GM21381 (cell line): ENCODE measurements around the gene FRAS1.
"Not testable (repeated sequence)": the region's sequence is repeated elsewhere in the genome, so short reads cannot be mapped to it uniquely, and the experiment has no call there.

ENCODE experiments used
- ATAC-seq: cut with Tn5 transposase; IDR thresholded peaks from one replicate; pipeline ENCODE4 v1.9.1; 2021; ENCODE audit warnings: mild to moderate bottlenecking, moderate library complexity; ENCODE audit not compliant: unreplicated experiment

Gene FRAS1

GRCh38 chr4:78058591-78059523 lies 1.7 kb downstream of the FRAS1 start:
- no peak for ATAC-seq

GRCh38 chr4:78059524-78059889 lies 2.4 kb downstream of the FRAS1 start:
- ATAC-seq: no peak

- no peak for ATAC-seq
These were observed 2.8 kb downstream of the FRAS1 start for GRCh38 chr4:78059938-78060337.

- no peak for ATAC-seq
These were observed 4.9 kb downstream of the FRAS1 start for GRCh38 chr4:78061939-78062570.

- no peak for ATAC-seq
These were observed 8.5 kb downstream of the FRAS1 start for GRCh38 chr4:78065508-78066192.

GRCh38 chr4:78068481-78068880 lies 11.4 kb downstream of the FRAS1 start:
- no peak for ATAC-seq

- ATAC-seq: no peak
These were observed 12.2 kb downstream of the FRAS1 start for GRCh38 chr4:78069319-78069718.

GRCh38 chr4:78069859-78070258 lies 12.7 kb downstream of the FRAS1 start:
- ATAC-seq: no peak

GRCh38 chr4:78070731-78071282 lies 13.7 kb downstream of the FRAS1 start:
- no peak for ATAC-seq

GRCh38 chr4:78074759-78075158 lies 17.6 kb downstream of the FRAS1 start:
- ATAC-seq: no peak

- no peak for ATAC-seq
These were observed 18.9 kb downstream of the FRAS1 start for GRCh38 chr4:78075986-78076385.

GRCh38 chr4:78078101-78078500 lies 21.0 kb downstream of the FRAS1 start:
- no peak for ATAC-seq

- no peak for ATAC-seq
These were observed 22.8 kb downstream of the FRAS1 start for GRCh38 chr4:78079726-78080430.

- ATAC-seq: no peak
These were observed 24.4 kb downstream of the FRAS1 start for GRCh38 chr4:78081541-78081940.

GRCh38 chr4:78083035-78083434 lies 25.9 kb downstream of the FRAS1 start:
- no peak for ATAC-seq

GRCh38 chr4:78091534-78091933 lies 34.4 kb downstream of the FRAS1 start:
- no peak for ATAC-seq

- not testable (repeated sequence) for ATAC-seq
These were observed 35.2 kb downstream of the FRAS1 start for GRCh38 chr4:78092350-78092749.

GRCh38 chr4:78092850-78093249 lies 35.7 kb downstream of the FRAS1 start:
- no peak for ATAC-seq

- no peak for ATAC-seq
These were observed 38.0 kb downstream of the FRAS1 start for GRCh38 chr4:78095081-78095480.

- no peak for ATAC-seq
These were observed 41.9 kb downstream of the FRAS1 start for GRCh38 chr4:78099058-78099457.

GRCh38 chr4:78100060-78100459 lies 42.9 kb downstream of the FRAS1 start:
- no peak for ATAC-seq
